Activated B cell treated with CpG ODN at 0.5 μM for 24 hours (primary cell): ENCODE measurements around the gene IGF1. TPM values are rescaled to one million over a fixed set of nuclear protein-coding genes. Genes with fewer than 3 reads are reported as not detected.

Experiments
- ATAC-seq: fragments of 200-7000 bp; cut with Tn5 transposase; one replicate; pipeline ENCODE4 v1.10.0; 2021; ENCODE audit warnings: low read depth, mild to moderate bottlenecking, moderate library complexity
- CTCF ChIA-PET: fragments of 350-600 bp; sonication (Branson Sonifier 250); formaldehyde crosslinking; loops from one replicate; lab custom pipeline; 2021; ENCODE audit warnings: antibody characterized with exemption; lab: Charles Lee
- POLR2A ChIA-PET: fragments of 350-600 bp; sonication (Branson Sonifier 250); formaldehyde crosslinking; loops from one replicate; lab custom pipeline; 2021; ENCODE audit warnings: antibody characterized with exemption; lab: Charles Lee
- DNase-seq: peaks from one replicate; pipeline ENCODE4 v3.0.0; 2022
- H3K27ac Mint-ChIP-seq: one replicate; pipeline ENCODE4 v1.8.0; 2020; ENCODE audit warnings: mixed read lengths
- H3K27me3 Mint-ChIP-seq: one replicate; pipeline ENCODE4 v1.8.0; 2021; ENCODE audit warnings: mixed read lengths
- H3K36me3 Mint-ChIP-seq: one replicate; pipeline ENCODE4 v1.8.0; 2021; ENCODE audit warnings: low read depth, mixed read lengths
- H3K4me1 Mint-ChIP-seq: one replicate; pipeline ENCODE4 v1.8.0; 2021; ENCODE audit warnings: mixed read lengths
- H3K4me3 Mint-ChIP-seq: one replicate; pipeline ENCODE4 v1.8.0; 2020; ENCODE audit warnings: mild to moderate bottlenecking, mixed read lengths
- H3K9me3 Mint-ChIP-seq: one replicate; pipeline ENCODE4 v1.8.0; 2020; ENCODE audit warnings: mixed read lengths
- CTCF ChIP-seq: fragments of 200-600 bp; IDR thresholded peaks from one replicate; pipeline ENCODE4 v1.8.0; 2022; ENCODE audit warnings: antibody characterized with exemption, mild to moderate bottlenecking
- intact Hi-C: fragments of 100-400 bp; cut with micrococcal nuclease; formaldehyde crosslinking; loops from one replicate; pipeline ENCODE4 v1.15.1; 2024
- total RNA-seq: library from RNA; stranded (reverse); gene quantifications from 2 replicates; pipeline ENCODE4 v1.2.3, GENCODE V29; 2022

IGF1 gene
- total RNA-seq, 1 donor from 2014 or later: not detected

DNA sequence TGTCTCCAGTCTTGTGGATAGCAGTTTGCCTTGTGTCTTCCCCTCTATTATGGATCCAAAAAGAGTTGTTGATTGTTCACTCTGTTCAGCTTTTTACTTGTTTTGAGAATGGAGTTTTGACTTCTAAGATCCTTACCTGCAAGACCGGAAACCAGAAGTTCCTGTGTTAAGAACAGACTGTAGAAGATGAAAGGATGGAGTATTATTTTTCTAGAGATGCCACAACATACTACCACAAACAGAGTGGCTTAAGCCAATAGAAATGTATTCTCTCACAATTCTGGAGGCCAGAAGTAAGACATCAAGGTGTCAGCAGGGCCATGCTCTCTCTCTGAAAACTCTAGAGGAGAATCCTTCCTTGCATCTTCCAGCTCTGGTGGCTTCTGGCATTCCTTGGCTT, 95.0 kb downstream of the IGF1 start:
- no peak for ATAC-seq
- H3K9me3 Mint-ChIP-seq: peaks cover 3% of the 10 kb centered on the region
- no peaks in the 10 kb centered on the region for H3K36me3 Mint-ChIP-seq
- ChIA-PET POLR2A (no interaction called here), CTCF (no interaction called here)
- H3K4me3 Mint-ChIP-seq: no peak overlapping the region
- intact Hi-C loops: no loop called here
- no peak for TF ChIP-seq CTCF
- DNase-seq: no peak
- H3K27ac Mint-ChIP-seq: no peak overlapping the region
- peaks cover 7% of the 10 kb centered on the region for H3K27me3 Mint-ChIP-seq
- no peaks in the 10 kb centered on the region for H3K4me1 Mint-ChIP-seq

GRCh38 chr12:102379346-102380162, 100.8 kb downstream of the IGF1 start:
- ChIA-PET POLR2A (no interaction called here), CTCF (no interaction called here)
- peaks cover under 1% of the 10 kb centered on the region for H3K27me3 Mint-ChIP-seq
- DNase-seq (no peak), ATAC-seq (no peak)
- no peak for TF ChIP-seq CTCF
- no peaks in the 10 kb centered on the region for H3K4me1 Mint-ChIP-seq
- intact Hi-C loops: no loop called here
- peaks cover 1% of the 10 kb centered on the region for H3K9me3 Mint-ChIP-seq
- no peak overlapping the region for H3K27ac Mint-ChIP-seq
- H3K36me3 Mint-ChIP-seq: no peaks in the 10 kb centered on the region
- H3K4me3 Mint-ChIP-seq: no peak overlapping the region

DNA sequence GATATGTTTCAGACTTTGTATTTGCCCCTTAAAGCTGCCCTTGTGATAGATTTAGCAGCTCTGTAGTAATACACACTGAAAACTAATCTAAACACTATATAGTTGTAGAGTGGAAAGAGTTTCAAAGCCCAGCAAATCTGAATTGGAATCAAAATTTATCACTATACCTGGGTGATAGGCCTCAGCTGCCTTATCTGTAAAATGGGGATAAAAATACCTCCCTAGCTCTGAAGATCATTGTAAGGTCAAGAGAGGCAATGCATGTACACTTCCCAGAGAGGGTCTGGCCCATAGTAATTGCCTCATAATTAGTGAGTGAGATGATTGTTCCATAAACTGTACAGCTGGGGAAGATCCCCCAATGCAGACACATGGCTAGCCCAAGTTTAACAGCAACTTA, 103.6 kb downstream of the IGF1 start:
- ATAC-seq (no peak), DNase-seq (no peak)
- H3K4me1 Mint-ChIP-seq: no peaks in the 10 kb centered on the region
- no peak overlapping the region for H3K27ac Mint-ChIP-seq
- H3K9me3 Mint-ChIP-seq: no peaks in the 10 kb centered on the region
- no peak for TF ChIP-seq CTCF
- CTCF ChIA-PET: no interaction called here
- no peaks in the 10 kb centered on the region for H3K36me3 Mint-ChIP-seq
- intact Hi-C loops: no loop called here
- POLR2A ChIA-PET: no interaction called here
- no peaks in the 10 kb centered on the region for H3K27me3 Mint-ChIP-seq
- H3K4me3 Mint-ChIP-seq: no peak overlapping the region

DNA sequence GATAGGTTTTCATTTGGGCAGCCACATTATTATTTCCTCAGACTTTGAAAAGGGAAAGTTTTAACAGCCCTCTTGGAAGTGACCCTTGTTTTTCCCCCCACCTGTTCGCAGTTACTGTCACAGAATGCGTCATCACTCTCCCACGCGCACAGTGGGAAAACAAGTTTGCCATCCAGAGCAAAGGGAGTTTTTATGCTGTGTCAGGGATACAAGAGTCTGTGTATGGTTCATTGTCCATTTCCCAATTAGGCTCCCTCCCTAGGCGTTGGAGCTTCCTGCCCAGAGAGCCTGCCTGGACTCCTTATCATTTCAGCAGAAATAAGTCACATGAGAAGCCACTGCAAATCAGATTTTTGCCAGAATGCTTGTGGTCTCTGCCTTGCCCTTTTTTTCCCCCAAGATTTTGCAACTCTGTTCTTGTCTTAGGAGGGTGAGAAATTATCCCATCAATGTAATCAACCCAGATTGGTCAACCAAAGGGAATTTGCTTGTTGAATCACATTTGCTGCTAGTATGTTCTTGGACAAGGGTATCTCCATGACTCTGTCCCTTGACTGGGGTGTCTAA, 104.1 kb downstream of the IGF1 start:
- H3K4me3 Mint-ChIP-seq: no peak overlapping the region
- DNase-seq (no peak), ATAC-seq (no peak)
- TF ChIP-seq CTCF: no peak
- intact Hi-C loops: no loop called here
- ChIA-PET CTCF (no interaction called here), POLR2A (no interaction called here)
- no peaks in the 10 kb centered on the region for H3K4me1 Mint-ChIP-seq
- H3K9me3 Mint-ChIP-seq: no peaks in the 10 kb centered on the region
- no peaks in the 10 kb centered on the region for H3K27me3 Mint-ChIP-seq
- no peaks in the 10 kb centered on the region for H3K36me3 Mint-ChIP-seq
- H3K27ac Mint-ChIP-seq: no peak overlapping the region

GRCh38 chr12:102374190-102374589, 106.2 kb downstream of the IGF1 start:
- no peaks in the 10 kb centered on the region for H3K27me3 Mint-ChIP-seq
- H3K4me1 Mint-ChIP-seq: no peaks in the 10 kb centered on the region
- POLR2A ChIA-PET: no interaction called here
- H3K4me3 Mint-ChIP-seq: no peak overlapping the region
- H3K27ac Mint-ChIP-seq: no peak overlapping the region
- DNase-seq (no peak), ATAC-seq (no peak)
- intact Hi-C loops: no loop called here
- no peak for TF ChIP-seq CTCF
- peaks cover under 1% of the 10 kb centered on the region for H3K9me3 Mint-ChIP-seq
- H3K36me3 Mint-ChIP-seq: no peaks in the 10 kb centered on the region
- CTCF ChIA-PET: no interaction called here
